OCI-LY3 (cell line): ENCODE data around the gene PTPRR.

Experiments used
- CTCF ChIP-seq: fragments of 200-600, 300-600 bp; sonication (generic); IDR thresholded peaks from 2 replicates; pipeline ENCODE4 v1.5.1; 2014; ENCODE audit warnings: antibody characterized with exemption, low read length, low read depth
- EZH2phosphoT487 ChIP-seq: fragments of 200-600 bp; shearing (Covaris generic); IDR thresholded peaks from 2 replicates; pipeline ENCODE4 v1.6.1; 2018; ENCODE audit warnings: antibody characterized with exemption, mixed run types, low read depth

GRCh38 chr12:70660620-70661219, 259.8 kb downstream of the PTPRR start:
- TF ChIP-seq CTCF (no peak), EZH2phosphoT487 (no peak)
